Endothelial cell of umbilical vein (primary cell): Measurements from ENCODE around the gene XRN1. TPM values are rescaled to one million over a fixed set of nuclear protein-coding genes. Genes with fewer than 3 reads are reported as not detected.

ENCODE experiments used
- BruUV-seq: library from RNA; stranded (reverse); fragments of 400-500 nt; replicated peaks from 2 replicates; lab custom pipeline; 2021; lab: Mats Ljungman, UMichigan
- CTCF ChIA-PET: fragments of 300-600, 350-600 bp; sonication (Branson Sonifier 250); formaldehyde crosslinking; loops from one replicate; lab custom pipeline; 2021; ENCODE audit warnings: antibody characterized with exemption, inconsistent platforms; lab: Charles Lee
- POLR2A ChIA-PET: fragments of 300-600, 350-600 bp; sonication (Branson Sonifier 250); formaldehyde crosslinking; loops from one replicate; lab custom pipeline; 2021; ENCODE audit warnings: antibody characterized with exemption, inconsistent platforms; lab: Charles Lee
- DNase-seq: peaks from one replicate; pipeline ENCODE4 v3.0.0-alpha.2; 2011; ENCODE audit warnings: low read depth, low spot score
- FAIRE-seq: peaks from 2 replicates; lab custom pipeline; 2011; peaks lifted over from hg19 to GRCh38; lab: Jason Lieb, UNC
- H2AFZ ChIP-seq: 2 replicates; pipeline ENCODE4 v1.6.0; 2012; ENCODE audit warnings: low read depth, low read length, control low read depth, inconsistent platforms
- H3K27ac ChIP-seq: 2 replicates; pipeline ENCODE4 v1.5.1; 2011; ENCODE audit warnings: low read depth, mild to moderate bottlenecking, control low read depth, low read length, moderate library complexity; ENCODE audit not compliant: insufficient read depth
- H3K27me3 ChIP-seq, 2 experiments: 2 replicates each; pipeline versions ENCODE4 v1.6.0 to v1.6.1; 2011; ENCODE audit warnings: low read length in 2 of 2, mixed read lengths in 1 of 2; ENCODE audit not compliant: control insufficient read depth in 2 of 2, insufficient read depth in 2 of 2
- H3K36me3 ChIP-seq, 2 experiments: 2 replicates in 1 of 2; 3 replicates in 1 of 2; pipeline ENCODE4 v1.5.1; 2011; ENCODE audit warnings: low read length in 2 of 2, mild to moderate bottlenecking in 1 of 2, moderate library complexity in 1 of 2; ENCODE audit not compliant: control insufficient read depth in 2 of 2, insufficient read depth in 2 of 2; ENCODE audit errors: extremely low read depth in 1 of 2
- H3K4me1 ChIP-seq: 3 replicates; pipeline ENCODE4 v1.5.1; 2011; ENCODE audit warnings: mild to moderate bottlenecking, low read length; ENCODE audit not compliant: control insufficient read depth, insufficient read depth; ENCODE audit errors: extremely low read depth
- H3K4me2 ChIP-seq: 2 replicates; pipeline ENCODE4 v1.6.1; 2011; ENCODE audit warnings: low read length, control low read depth, mixed read lengths; ENCODE audit not compliant: insufficient read depth
- H3K4me3 ChIP-seq, 3 experiments: fragments of 200-600 bp in 1 of 3; sonication (generic), shearing (Covaris generic) in 1 of 3; replicated peaks in 1 of 3; 2 replicates each; pipeline ENCODE4 v1.5.1; 2011 to 2016; ENCODE audit warnings: control low read depth in 3 of 3, low read length in 3 of 3, mild to moderate bottlenecking in 2 of 3, inconsistent platforms in 1 of 3, low read depth in 1 of 3, moderate library complexity in 1 of 3; ENCODE audit not compliant: insufficient read depth in 1 of 3
- H3K79me2 ChIP-seq: 2 replicates; pipeline ENCODE4 v1.6.0; 2012; ENCODE audit warnings: low read length, inconsistent platforms; ENCODE audit not compliant: control insufficient read depth, insufficient read depth
- H3K9ac ChIP-seq: replicated peaks from 2 replicates; pipeline ENCODE3; 2011; ENCODE audit warnings: low read length, control low read depth; ENCODE audit not compliant: insufficient read depth; ENCODE audit errors: extremely low read depth
- H3K9me1 ChIP-seq: replicated peaks from 3 replicates; pipeline ENCODE4 v1.6.0; 2011; ENCODE audit warnings: mild to moderate bottlenecking, low read length; ENCODE audit not compliant: control insufficient read depth, insufficient read depth; ENCODE audit errors: extremely low read depth
- H3K9me3 ChIP-seq: replicated peaks from 2 replicates; pipeline ENCODE4 v1.5.1; 2012; ENCODE audit warnings: low read length, inconsistent platforms; ENCODE audit not compliant: control insufficient read depth, insufficient read depth
- H4K20me1 ChIP-seq: replicated peaks from 2 replicates; pipeline ENCODE3; 2011; ENCODE audit warnings: mild to moderate bottlenecking, low read length; ENCODE audit not compliant: control insufficient read depth, insufficient read depth; ENCODE audit errors: extremely low read depth
- CTCF ChIP-seq, 2 donors: IDR thresholded peaks; 1 replicate in 1 of 2; 2 replicates in 1 of 2; pipeline ENCODE4 v1.5.1; 2011; ENCODE audit warnings: low read length in 2 of 2, mild to moderate bottlenecking in 2 of 2, moderate library complexity in 2 of 2, control low read depth in 1 of 2, inconsistent platforms in 1 of 2, low read depth in 1 of 2; ENCODE audit not compliant: insufficient read depth in 1 of 2; ENCODE audit errors: extremely low read depth in 1 of 2
- EZH2 ChIP-seq: IDR thresholded peaks from 2 replicates; pipeline ENCODE4 v1.6.1; 2012; ENCODE audit warnings: borderline replicate concordance, low read depth, mild to moderate bottlenecking, moderate library complexity, low read length, inconsistent platforms; ENCODE audit not compliant: severe bottlenecking
- FOS ChIP-seq: IDR thresholded peaks from 2 replicates; pipeline ENCODE4 v1.6.1; 2011; ENCODE audit warnings: mild to moderate bottlenecking, low read length, moderate library complexity, borderline replicate concordance; ENCODE audit not compliant: insufficient read depth
- GATA2 ChIP-seq: IDR thresholded peaks from 2 replicates; pipeline ENCODE4 v1.7.0; 2011; ENCODE audit warnings: low read depth, mild to moderate bottlenecking, moderate library complexity, mixed read lengths, low read length; ENCODE audit not compliant: insufficient read length, insufficient read depth
- JUN ChIP-seq: IDR thresholded peaks from 2 replicates; pipeline ENCODE4 v1.6.1; 2011; ENCODE audit warnings: borderline replicate concordance, low read depth; ENCODE audit not compliant: insufficient read length, insufficient read depth
- MAX ChIP-seq: IDR thresholded peaks from 2 replicates; pipeline ENCODE4 v1.6.1; 2011; ENCODE audit not compliant: insufficient read depth, insufficient read length
- MYC ChIP-seq: IDR thresholded peaks from one replicate; pipeline ENCODE4 v1.6.1; 2011; ENCODE audit warnings: mild to moderate bottlenecking, low read depth, low read length
- POLR2A ChIP-seq: IDR thresholded peaks from 2 replicates; pipeline ENCODE4 v1.6.1; 2012; ENCODE audit warnings: low read depth, mild to moderate bottlenecking, control low read depth, low read length
- POLR2AphosphoS5 ChIP-seq: IDR thresholded peaks from 2 replicates; pipeline ENCODE4 v1.6.1; 2012; ENCODE audit warnings: low read depth, mild to moderate bottlenecking, control low read depth, low read length, moderate library complexity; ENCODE audit not compliant: insufficient read depth
- dilution Hi-C: fragments of 300-500 bp; cut with MboI; formaldehyde crosslinking; loops from one replicate; pipeline ENCODE4 v1.15.0; 2019; ENCODE audit warnings: low sequenced_read_pairs; ENCODE audit not compliant: extremely low pct_ligation_motif_present
- intact Hi-C: fragments of 100-400 bp; cut with micrococcal nuclease; formaldehyde crosslinking; loops from one replicate; pipeline ENCODE4 v1.10.0; 2022
- polyA plus RNA-seq, 4 experiments: library from polyadenylated mRNA; depleted of rRNA in 3 of 4; stranded (reverse) in 3 of 4; unstranded in 1 of 4; fragments of >200 nt; gene quantifications; 2 replicates each; pipeline versions ENCODE4 v1.2.1 to v1.2.3, GENCODE V29; 2011 to 2012; ENCODE audit warnings: missing spikeins in 1 of 4
- total RNA-seq: library from RNA; stranded (reverse); gene quantifications from 2 replicates; pipeline ENCODE4 v1.2.3, GENCODE V29; 2021

XRN1 gene
- total and polyA plus RNA-seq, 2 donors (not counting 3 experiments of a cell fraction or from before 2014, with no cell fraction given), result 4.4 to 40.0 TPM

GRCh38 chr3:142275856-142276255, 172.0 kb downstream of the XRN1 start:
- H3K36me3 ChIP-seq, result no peaks in the 10 kb centered on the region
- no peak for FAIRE-seq

GRCh38 chr3:142274908-142275307, 172.9 kb downstream of the XRN1 start:
- no peak overlapping the region for H3K4me2 ChIP-seq
- no peak overlapping the region for H3K27ac ChIP-seq
- CTCF ChIA-PET, result interaction anchor here (1.0 kb wide), 2 partner anchors 94 to 149 kb away, joined by 3 to 4 read pairs; no protein-coding TSS in a partner anchor

More at GRCh38 chr3:142275856-142276255, 172.0 kb downstream of the XRN1 start:
- Histone ChIP-seq H3K4me2 (no peak overlapping the region), H3K79me2 (no peaks in the 10 kb centered on the region), H3K9me1 (no peaks in the 10 kb centered on the region), H3K9me3 (no peaks in the 10 kb centered on the region), H3K27me3 (peaks cover 2 to 6% of the 10 kb centered on the region in 2 experiments), H2AFZ (no peak overlapping the region), H3K9ac (no peak overlapping the region), H4K20me1 (no peaks in the 10 kb centered on the region), H3K4me3 (no peak overlapping the region), H3K27ac (no peak overlapping the region), H3K4me1 (no peaks in the 10 kb centered on the region)
- dilution Hi-C loops (no loop called here), intact Hi-C loops (loop anchor here (5.0 kb wide), 1 partner anchor 539 kb away; the partner anchor contains the start of gene RNF7)
- no TSS peak for BruUV-seq
- ChIA-PET POLR2A (no interaction called here), CTCF (interaction anchor here (1.7 kb wide), 1 partner anchor 150 kb away, joined by 9 read pairs; no protein-coding TSS in a partner anchor)
- no peak for DNase-seq
- TF ChIP-seq GATA2 (peak; percentile 29), FOS (no peak)

More at GRCh38 chr3:142274908-142275307, 172.9 kb downstream of the XRN1 start:
- no peaks in the 10 kb centered on the region for H3K4me1 ChIP-seq
- H3K79me2 ChIP-seq, result no peaks in the 10 kb centered on the region
- FAIRE-seq, result no peak
- H3K36me3 ChIP-seq, result no peaks in the 10 kb centered on the region
- dilution Hi-C loops (no loop called here), intact Hi-C loops (loop anchor here (5.0 kb wide), 1 partner anchor 538 kb away; the partner anchor contains the start of gene RNF7)
- no peak overlapping the region for H3K4me3 ChIP-seq
- H3K9me3 ChIP-seq, result no peaks in the 10 kb centered on the region
- H4K20me1 ChIP-seq, result no peaks in the 10 kb centered on the region
- no peak overlapping the region for H3K9ac ChIP-seq
- no peak for DNase-seq
- H3K27me3 ChIP-seq, result peaks cover 2 to 6% of the 10 kb centered on the region in 2 experiments
- POLR2A ChIA-PET, result no interaction called here
- no TSS peak for BruUV-seq
- TF ChIP-seq EZH2 (no peak), CTCF (IDR thresholded peaks at IDR 0.05; ENCODE audit: extremely low read depth in 1 of 2, insufficient read depth in 1 of 2, low read depth in 1 of 2, low read length in 2 of 2) (no peak), FOS (no peak), JUN (no peak), POLR2A (no peak), GATA2 (no peak), POLR2AphosphoS5 (no peak), MAX (no peak), MYC (no peak)
- H3K9me1 ChIP-seq, result no peaks in the 10 kb centered on the region
- H2AFZ ChIP-seq, result no peak overlapping the region
